ENCODE results near the gene VCL. TPM values are rescaled to one million over a fixed set of nuclear protein-coding genes. Genes with fewer than 3 reads are reported as not detected.

Gene VCL
- total and polyA plus RNA-seq, 9 of the 15 experiments (the other 6 are each of a cell fraction or from before 2014, with no cell fraction given), result 29.8 to 186 (median 76.4) TPM

GRCh38 chr10:74040200-74041126 is 42.5 kb downstream of the VCL start:
- DNase-seq (ENCODE audit: extremely low read depth in 1 of 4, low spot score in 3 of 4), result no peak
- H3K9ac ChIP-seq (ENCODE audit: insufficient read depth in 1 of 2, low read depth in 2 of 2, low read length in 2 of 2), result no peak overlapping the region
- no peak for FAIRE-seq
- H2AFZ ChIP-seq (ENCODE audit: low read depth, low read length), result no peak overlapping the region
- peak overlapping the region; percentile 36; the same call in 1 of the 3 replicates for H3K27ac ChIP-seq (ENCODE audit: extremely low read depth, low read depth, low read length)
- ChIA-PET CTCF (ENCODE audit: low intra/inter-chr PET ratio) (no interaction called here), POLR2A (interaction anchor here (0.6 to 3.5 kb wide), 9 partner anchors 9 to 195 kb away, joined by 3 to 18 read pairs (median 5); partner anchors contain the start of gene PLAU)
- H3K27me3 ChIP-seq (ENCODE audit: control insufficient read depth in 2 of 2, insufficient read depth in 2 of 2, low read length in 2 of 2), result no peaks in the 10 kb centered on the region
- intact Hi-C loops (cut with micrococcal nuclease) (no loop called here), in situ Hi-C loops (cut with MboI) (no loop called here)
- no peaks in the 10 kb centered on the region for H3K9me1 ChIP-seq (ENCODE audit: control insufficient read depth, insufficient read depth, low read length)
- peaks cover 11 to 14% of the 10 kb centered on the region in 2 experiments for H3K4me1 ChIP-seq (replicated peaks in 1 of 2; ENCODE audit: control insufficient read depth in 2 of 2, insufficient read depth in 2 of 2, low read length in 2 of 2)
- whole genome bisulfite sequencing (ENCODE audit: insufficient coverage, low coverage, missing lambda C conversion rate), result 66% methylated on average over 3 of the region's 3 CpGs
- BruUV-seq (replicated peaks), result no TSS peak
- H3K4me2 ChIP-seq (ENCODE audit: insufficient read depth, low read length), result no peak overlapping the region
- H3K4me3 ChIP-seq, result no peak overlapping the region
- H3K9me3 ChIP-seq (replicated peaks; ENCODE audit: control insufficient read depth, insufficient read depth, low read depth, low read length), result no peaks in the 10 kb centered on the region
- no peaks in the 10 kb centered on the region for H4K20me1 ChIP-seq (replicated peaks; ENCODE audit: control insufficient read depth, insufficient read depth, low read length)
- peak; percentile 31 for ATAC-seq
- H3K79me2 ChIP-seq (ENCODE audit: control insufficient read depth, insufficient read depth, low read length), result peaks cover 42% of the 10 kb centered on the region
- peaks cover 38% of the 10 kb centered on the region for H3K36me3 ChIP-seq (ENCODE audit: control insufficient read depth, insufficient read depth, low read length)
- TF ChIP-seq CREB3L1 (IDR thresholded peaks at IDR 0.05; ENCODE audit: borderline replicate concordance, low read depth) (no peak), ZNF121 (CRISPR knock-in tag; conservative IDR thresholded peaks at IDR 0.05) (peak; percentile 70), TCF7L2 (IDR thresholded peaks at IDR 0.05; ENCODE audit: low read depth, low read length) (no peak), FOXA3 (CRISPR knock-in tag; conservative IDR thresholded peaks at IDR 0.05 in 1 of 2, IDR thresholded peaks at IDR 0.05 in 1 of 2) (no peak), ZNF76 (CRISPR knock-in tag; IDR thresholded peaks at IDR 0.05; ENCODE audit: borderline replicate concordance) (no peak), NR1H2 (CRISPR knock-in tag; IDR thresholded peaks at IDR 0.05) (no peak), SFPQ (IDR thresholded peaks at IDR 0.05; ENCODE audit: low read depth, low read length) (no peak), ZNF311 (CRISPR knock-in tag; IDR thresholded peaks at IDR 0.05) (no peak), NFE2L1 (tag; IDR thresholded peaks at IDR 0.05; ENCODE audit: borderline replicate concordance, low read depth) (no peak), KDM4B (IDR thresholded peaks at IDR 0.05; ENCODE audit: borderline replicate concordance in 2 of 2, low read depth in 1 of 2) (no peak), ESRRA (IDR thresholded peaks at IDR 0.05; ENCODE audit: borderline replicate concordance, low read depth) (no peak), FOXJ2 (tag; IDR thresholded peaks at IDR 0.05) (no peak), FOSL1 (tag; conservative IDR thresholded peaks at IDR 0.05) (no peak), CREBBP (IDR thresholded peaks at IDR 0.05; ENCODE audit: low read depth, low read length) (no peak), MCM5 (IDR thresholded peaks at IDR 0.05; ENCODE audit: low read depth) (no peak), MYNN (IDR thresholded peaks at IDR 0.05) (peak; percentile 38; the same call in 1 of the 2 replicates), MYNN (CRISPR knock-in tag; IDR thresholded peaks at IDR 0.05) (no peak), NEUROD1 (IDR thresholded peaks at IDR 0.05; ENCODE audit: borderline replicate concordance, low read depth, low read length, partially characterized antibody) (no peak), ZNF316 (IDR thresholded peaks at IDR 0.05) (peak; percentile 73)

Data from K562 (cell line).